ENCODE results near the gene TINAG. TPM values are rescaled to one million over a fixed set of nuclear protein-coding genes. Genes with fewer than 3 reads are reported as not detected.
A peak's percentile ranks its signal among the peaks of the same experiment; 100 is the strongest.

The TINAG gene
- polyA plus RNA-seq, 1 experiment, result not detected

DNA sequence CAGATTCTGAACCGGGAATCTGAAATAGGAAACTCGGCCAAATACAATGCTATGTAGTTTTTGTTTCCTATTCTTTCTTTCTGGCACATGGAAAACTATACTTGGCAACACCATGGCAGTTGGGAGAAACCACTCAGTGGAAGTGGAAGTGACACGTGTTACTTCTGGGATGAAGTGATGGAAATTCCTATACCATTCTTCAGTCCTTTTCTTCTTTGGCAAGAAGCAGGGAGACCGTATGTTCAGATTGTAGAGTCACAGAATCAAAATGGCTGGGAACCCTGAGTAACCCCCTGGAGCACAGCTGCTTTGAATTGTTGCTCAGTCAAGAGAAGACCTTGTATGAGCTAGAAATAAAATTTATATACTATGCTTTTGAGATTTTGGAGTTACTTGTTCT, 18.8 kb upstream of the TINAG start:
- no peaks in the 10 kb centered on the region for H3K36me3 ChIP-seq (ENCODE audit: control insufficient read depth, insufficient read depth, low read length)
- DNase-seq (ENCODE audit: low read depth), result no peak
- no peak overlapping the region for H3K4me3 ChIP-seq (ENCODE audit: low read depth, low read length)
- POLR2A ChIA-PET, result no interaction called here
- no peaks in the 10 kb centered on the region for H3K27me3 ChIP-seq (ENCODE audit: control insufficient read depth, insufficient read depth, low read length)
- TF ChIP-seq, protein P1, sequence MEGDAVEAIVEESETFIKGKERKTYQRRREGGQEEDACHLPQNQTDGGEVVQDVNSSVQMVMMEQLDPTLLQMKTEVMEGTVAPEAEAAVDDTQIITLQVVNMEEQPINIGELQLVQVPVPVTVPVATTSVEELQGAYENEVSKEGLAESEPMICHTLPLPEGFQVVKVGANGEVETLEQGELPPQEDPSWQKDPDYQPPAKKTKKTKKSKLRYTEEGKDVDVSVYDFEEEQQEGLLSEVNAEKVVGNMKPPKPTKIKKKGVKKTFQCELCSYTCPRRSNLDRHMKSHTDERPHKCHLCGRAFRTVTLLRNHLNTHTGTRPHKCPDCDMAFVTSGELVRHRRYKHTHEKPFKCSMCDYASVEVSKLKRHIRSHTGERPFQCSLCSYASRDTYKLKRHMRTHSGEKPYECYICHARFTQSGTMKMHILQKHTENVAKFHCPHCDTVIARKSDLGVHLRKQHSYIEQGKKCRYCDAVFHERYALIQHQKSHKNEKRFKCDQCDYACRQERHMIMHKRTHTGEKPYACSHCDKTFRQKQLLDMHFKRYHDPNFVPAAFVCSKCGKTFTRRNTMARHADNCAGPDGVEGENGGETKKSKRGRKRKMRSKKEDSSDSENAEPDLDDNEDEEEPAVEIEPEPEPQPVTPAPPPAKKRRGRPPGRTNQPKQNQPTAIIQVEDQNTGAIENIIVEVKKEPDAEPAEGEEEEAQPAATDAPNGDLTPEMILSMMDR (IDR thresholded peaks at IDR 0.05; ENCODE audit: insufficient read depth, low read depth, low read length), result no peak
- CTCF ChIA-PET, result no interaction called here

DNA sequence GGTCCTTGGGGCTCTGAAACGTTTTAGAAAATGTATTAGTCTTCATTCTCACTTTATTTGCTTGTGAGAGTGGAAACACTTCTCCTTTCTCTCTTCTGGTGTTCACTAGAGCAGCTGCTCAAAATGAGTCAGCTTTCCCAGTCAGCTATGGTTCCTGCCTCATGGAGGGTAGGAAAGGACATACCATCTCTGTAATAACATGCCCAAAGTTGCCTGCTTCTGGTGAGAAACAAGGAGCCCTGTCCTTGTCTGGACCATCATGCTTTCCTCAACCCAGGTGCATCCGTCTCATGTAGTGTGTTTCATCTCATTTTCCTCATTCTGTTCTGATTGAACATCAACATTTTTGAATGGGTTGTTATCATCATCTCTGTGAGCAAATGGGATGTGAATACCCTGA, 17.1 kb upstream of the TINAG start:
- ChIA-PET POLR2A (no interaction called here), CTCF (no interaction called here)
- Histone ChIP-seq H3K4me3 (ENCODE audit: low read depth, low read length) (no peak overlapping the region), H3K36me3 (ENCODE audit: control insufficient read depth, insufficient read depth, low read length) (no peaks in the 10 kb centered on the region), H3K27me3 (ENCODE audit: control insufficient read depth, insufficient read depth, low read length) (no peaks in the 10 kb centered on the region)
- TF ChIP-seq, protein P1 (IDR thresholded peaks at IDR 0.05; ENCODE audit: insufficient read depth, low read depth, low read length), result no peak
- DNase-seq (ENCODE audit: low read depth), result peak; percentile 17

- Histone ChIP-seq H3K4me3 (ENCODE audit: low read depth, low read length) (no peak overlapping the region), H3K27me3 (ENCODE audit: control insufficient read depth, insufficient read depth, low read length) (no peaks in the 10 kb centered on the region), H3K36me3 (ENCODE audit: control insufficient read depth, insufficient read depth, low read length) (no peaks in the 10 kb centered on the region)
- CTCF ChIA-PET, result no interaction called here
- TF ChIP-seq, protein P1 (IDR thresholded peaks at IDR 0.05; ENCODE audit: insufficient read depth, low read depth, low read length), result no peak
- POLR2A ChIA-PET, result no interaction called here
- peak; percentile 59 for DNase-seq (ENCODE audit: low read depth)
Measured at GRCh38 chr6:54291738-54292137, 16.5 kb upstream of the TINAG start.

GRCh38 chr6:54294965-54295532, 13.2 kb upstream of the TINAG start:
- ChIA-PET POLR2A (no interaction called here), CTCF (interaction anchor here (0.6 kb wide), 1 partner anchor 312 kb away, joined by 3 read pairs; no protein-coding TSS in a partner anchor)
- H3K36me3 ChIP-seq (ENCODE audit: control insufficient read depth, insufficient read depth, low read length), result no peaks in the 10 kb centered on the region
- no peak for DNase-seq (ENCODE audit: low read depth)
- no peak overlapping the region for H3K4me3 ChIP-seq (ENCODE audit: low read depth, low read length)
- H3K27me3 ChIP-seq (ENCODE audit: control insufficient read depth, insufficient read depth, low read length), result no peaks in the 10 kb centered on the region
- TF ChIP-seq, protein P1 (IDR thresholded peaks at IDR 0.05; ENCODE audit: insufficient read depth, low read depth, low read length), result no peak

- TF ChIP-seq, protein P1 (IDR thresholded peaks at IDR 0.05; ENCODE audit: insufficient read depth, low read depth, low read length), result no peak
- Histone ChIP-seq H3K36me3 (ENCODE audit: control insufficient read depth, insufficient read depth, low read length) (no peaks in the 10 kb centered on the region), H3K27me3 (ENCODE audit: control insufficient read depth, insufficient read depth, low read length) (no peaks in the 10 kb centered on the region), H3K4me3 (ENCODE audit: low read depth, low read length) (no peak overlapping the region)
- POLR2A ChIA-PET, result no interaction called here
- peak; percentile 64 for DNase-seq (ENCODE audit: low read depth)
- CTCF ChIA-PET, result no interaction called here
Measured at GRCh38 chr6:54299542-54300269, 8.5 kb upstream of the TINAG start.
